Mesothelial cell of epicardium (in vitro differentiated cells): ENCODE data around the gene CGNL1. TPM values are rescaled to one million over a fixed set of nuclear protein-coding genes. Genes with fewer than 3 reads are reported as not detected.

Source experiments
- DNase-seq, 2 experiments: peaks; one replicate each; pipeline ENCODE4 v3.0.0; 2021; ENCODE audit warnings: low spot score in 2 of 2; ENCODE audit not compliant: unreplicated experiment in 2 of 2
- H3K27ac Mint-ChIP-seq: 2 replicates; pipeline ENCODE4 v1.8.0; 2021; ENCODE audit warnings: mixed read lengths
- H3K27me3 Mint-ChIP-seq: 2 replicates; pipeline ENCODE4 v1.8.0; 2021; ENCODE audit warnings: low read depth, mixed read lengths
- H3K36me3 Mint-ChIP-seq: 2 replicates; pipeline ENCODE4 v1.8.0; 2021; ENCODE audit warnings: mixed read lengths
- H3K4me1 Mint-ChIP-seq: 2 replicates; pipeline ENCODE4 v1.8.0; 2021; ENCODE audit warnings: mixed read lengths
- H3K4me3 Mint-ChIP-seq: 2 replicates; pipeline ENCODE4 v1.8.0; 2021; ENCODE audit warnings: mild to moderate bottlenecking, moderate library complexity, mixed read lengths
- H3K9me3 Mint-ChIP-seq: 2 replicates; pipeline ENCODE4 v1.8.0; 2021; ENCODE audit warnings: mixed read lengths
- CTCF ChIP-seq: fragments of 200-600 bp; sonication (generic); IDR thresholded peaks from one replicate; pipeline ENCODE4 v1.5.0; 2021; ENCODE audit warnings: antibody characterized with exemption; ENCODE audit not compliant: unreplicated experiment
- total RNA-seq: library from RNA; stranded (reverse); gene quantifications from 3 replicates; pipeline ENCODE4 v1.2.1, GENCODE V29; 2021

CGNL1 gene
- total RNA-seq, 1 donor from 2014 or later: 34.1 TPM

- TF ChIP-seq CTCF: no peak
- H3K9me3 Mint-ChIP-seq: peaks cover 32% of the 10 kb centered on the region
These were observed 110.5 kb downstream of the CGNL1 start for GRCh38 chr15:57486833-57487232.

GRCh38 chr15:57489122-57489521 is 112.8 kb downstream of the CGNL1 start:
- peaks cover 11% of the 10 kb centered on the region for H3K4me1 Mint-ChIP-seq
- no peak overlapping the region for H3K27ac Mint-ChIP-seq
- no peak for TF ChIP-seq CTCF
- no peak overlapping the region for H3K4me3 Mint-ChIP-seq
- no peak for DNase-seq
- peaks cover 25% of the 10 kb centered on the region for H3K36me3 Mint-ChIP-seq
- no peaks in the 10 kb centered on the region for H3K27me3 Mint-ChIP-seq
- H3K9me3 Mint-ChIP-seq: peaks cover 24% of the 10 kb centered on the region

More at GRCh38 chr15:57486833-57487232, 110.5 kb downstream of the CGNL1 start:
- Mint-ChIP-seq H3K4me1 (peaks cover 5% of the 10 kb centered on the region), H3K27me3 (no peaks in the 10 kb centered on the region), H3K4me3 (no peak overlapping the region), H3K27ac (no peak overlapping the region), H3K36me3 (peaks cover 34% of the 10 kb centered on the region)
- no peak for DNase-seq

GRCh38 chr15:57493351-57493750 is 117.0 kb downstream of the CGNL1 start:
- H3K36me3 Mint-ChIP-seq: peaks cover under 1% of the 10 kb centered on the region
- TF ChIP-seq CTCF: no peak
- DNase-seq: no peak
- H3K27me3 Mint-ChIP-seq: no peaks in the 10 kb centered on the region
- H3K9me3 Mint-ChIP-seq: peaks cover 5% of the 10 kb centered on the region
- H3K4me3 Mint-ChIP-seq: no peak overlapping the region
- H3K4me1 Mint-ChIP-seq: peaks cover 45% of the 10 kb centered on the region
- no peak overlapping the region for H3K27ac Mint-ChIP-seq

- Mint-ChIP-seq H3K4me3 (no peak overlapping the region), H3K4me1 (peaks cover 54% of the 10 kb centered on the region), H3K27me3 (no peaks in the 10 kb centered on the region), H3K36me3 (no peaks in the 10 kb centered on the region), H3K27ac (no peak overlapping the region), H3K9me3 (peaks cover 4% of the 10 kb centered on the region)
- TF ChIP-seq CTCF: no peak
- no peak for DNase-seq
These were observed 118.3 kb downstream of the CGNL1 start for GRCh38 chr15:57494581-57494980.

- Mint-ChIP-seq H3K27ac (no peak overlapping the region), H3K4me3 (no peak overlapping the region), H3K36me3 (no peaks in the 10 kb centered on the region), H3K9me3 (peaks cover 4% of the 10 kb centered on the region), H3K27me3 (no peaks in the 10 kb centered on the region), H3K4me1 (peaks cover 56% of the 10 kb centered on the region)
- DNase-seq: no peak
- TF ChIP-seq CTCF: no peak
These were observed 118.7 kb downstream of the CGNL1 start for GRCh38 chr15:57495041-57495440.
